Activated CD4-positive, alpha-beta T cell treated with anti-CD3 and anti-CD28 coated beads, Interleukin-2, amount 50 U/mL, for 4 hours (primary cell): ENCODE data around the gene ECE1.
"Not testable (repeated sequence)": the region's sequence is repeated elsewhere in the genome, so short reads cannot be mapped to it uniquely, and the experiment has no call there.

ENCODE experiments used
- DNase-seq, 2 experiments: peaks; one replicate each; pipeline ENCODE4 v3.0.0-alpha.2; 2020

ECE1 gene

GRCh38 chr1:21216835-21217811 lies 73.1 kb downstream of the ECE1 start:
- peak; percentile 60 to 62 for DNase-seq

GRCh38 chr1:21212126-21212525 lies 78.1 kb downstream of the ECE1 start:
- DNase-seq = no peak

- DNase-seq = not testable (repeated sequence)
These were observed 82.0 kb downstream of the ECE1 start for GRCh38 chr1:21208137-21208700.

GRCh38 chr1:21206117-21206516 lies 84.1 kb downstream of the ECE1 start:
- no peak for DNase-seq

- no peak for DNase-seq
These were observed 84.8 kb downstream of the ECE1 start for GRCh38 chr1:21205416-21205815.

- no peak for DNase-seq
These were observed 88.6 kb downstream of the ECE1 start for GRCh38 chr1:21201650-21202049.

- DNase-seq = not testable (repeated sequence)
These were observed 89.0 kb downstream of the ECE1 start for GRCh38 chr1:21201238-21201637.

- no peak for DNase-seq
These were observed 89.5 kb downstream of the ECE1 start for GRCh38 chr1:21200767-21201166.

GRCh38 chr1:21198929-21199328 lies 91.3 kb downstream of the ECE1 start:
- no peak for DNase-seq

GRCh38 chr1:21192871-21193270 lies 97.4 kb downstream of the ECE1 start:
- DNase-seq = no peak

GRCh38 chr1:21192284-21192683 lies 98.0 kb downstream of the ECE1 start:
- no peak for DNase-seq

- DNase-seq = not testable (repeated sequence)
These were observed 99.5 kb downstream of the ECE1 start for GRCh38 chr1:21190771-21191170.

- no peak for DNase-seq
These were observed 100.3 kb downstream of the ECE1 start for GRCh38 chr1:21189906-21190500.

- no peak for DNase-seq
These were observed 100.8 kb downstream of the ECE1 start for GRCh38 chr1:21189421-21189820.

GRCh38 chr1:21188235-21188634 lies 102.0 kb downstream of the ECE1 start:
- DNase-seq = no peak

- no peak for DNase-seq
These were observed 105.0 kb downstream of the ECE1 start for GRCh38 chr1:21185221-21185731.

- no peak for DNase-seq
These were observed 106.0 kb downstream of the ECE1 start for GRCh38 chr1:21184276-21184675.

- DNase-seq = no peak
These were observed 108.0 kb downstream of the ECE1 start for GRCh38 chr1:21182181-21182731.

GRCh38 chr1:21178271-21178670 lies 112.0 kb downstream of the ECE1 start:
- DNase-seq = not testable (repeated sequence)

GRCh38 chr1:21176586-21177555 lies 113.4 kb downstream of the ECE1 start, which contains the start of gene EIF4G3:
TSS of gene EIF4G3 (minus strand) at chr1:21176897. CDS start at chr1:21002742, 174,155 bp downstream.
- peak; percentile 99 for DNase-seq

GRCh38 chr1:21175670-21176581 lies 114.3 kb downstream of the ECE1 start:
- DNase-seq = peak; percentile 18 to 29
